Measurements from ENCODE around the gene PFN3.

Gene PFN3

DNA sequence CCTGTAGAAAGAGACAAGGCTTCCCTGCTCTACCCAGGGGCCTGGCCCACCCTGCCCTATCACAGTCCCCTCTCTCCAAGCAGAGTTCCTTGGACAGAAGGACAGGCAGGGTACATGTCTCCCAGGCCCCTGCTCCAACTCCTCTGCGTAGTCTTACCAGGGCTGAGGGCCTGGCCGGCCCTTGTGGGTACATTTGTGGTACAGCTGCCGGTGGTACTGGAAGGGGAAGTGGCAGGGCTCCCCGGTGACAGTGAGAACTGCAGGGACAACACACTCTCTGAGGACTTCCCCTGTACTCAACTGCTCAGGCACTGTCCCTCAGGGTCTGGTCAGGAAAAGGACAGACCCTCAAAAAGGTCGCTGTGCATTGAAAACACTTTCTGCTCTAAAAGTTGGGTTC, 5.3 kb upstream of the PFN3 start:
- TF ChIP-seq, protein P1, sequence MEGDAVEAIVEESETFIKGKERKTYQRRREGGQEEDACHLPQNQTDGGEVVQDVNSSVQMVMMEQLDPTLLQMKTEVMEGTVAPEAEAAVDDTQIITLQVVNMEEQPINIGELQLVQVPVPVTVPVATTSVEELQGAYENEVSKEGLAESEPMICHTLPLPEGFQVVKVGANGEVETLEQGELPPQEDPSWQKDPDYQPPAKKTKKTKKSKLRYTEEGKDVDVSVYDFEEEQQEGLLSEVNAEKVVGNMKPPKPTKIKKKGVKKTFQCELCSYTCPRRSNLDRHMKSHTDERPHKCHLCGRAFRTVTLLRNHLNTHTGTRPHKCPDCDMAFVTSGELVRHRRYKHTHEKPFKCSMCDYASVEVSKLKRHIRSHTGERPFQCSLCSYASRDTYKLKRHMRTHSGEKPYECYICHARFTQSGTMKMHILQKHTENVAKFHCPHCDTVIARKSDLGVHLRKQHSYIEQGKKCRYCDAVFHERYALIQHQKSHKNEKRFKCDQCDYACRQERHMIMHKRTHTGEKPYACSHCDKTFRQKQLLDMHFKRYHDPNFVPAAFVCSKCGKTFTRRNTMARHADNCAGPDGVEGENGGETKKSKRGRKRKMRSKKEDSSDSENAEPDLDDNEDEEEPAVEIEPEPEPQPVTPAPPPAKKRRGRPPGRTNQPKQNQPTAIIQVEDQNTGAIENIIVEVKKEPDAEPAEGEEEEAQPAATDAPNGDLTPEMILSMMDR (IDR thresholded peaks at IDR 0.05; ENCODE audit: unreplicated experiment in 3 of 3): no peak
- peaks cover 11% of the 10 kb centered on the region for H3K4me1 Mint-ChIP-seq
- no peak overlapping the region for H3K4me3 Mint-ChIP-seq
- H3K36me3 Mint-ChIP-seq (ENCODE audit: low read depth): no peaks in the 10 kb centered on the region
- H3K27me3 Mint-ChIP-seq (ENCODE audit: low read depth): peaks cover 68% of the 10 kb centered on the region
- H3K9me3 Mint-ChIP-seq: no peaks in the 10 kb centered on the region
- H3K27ac Mint-ChIP-seq: no peak overlapping the region

DNA sequence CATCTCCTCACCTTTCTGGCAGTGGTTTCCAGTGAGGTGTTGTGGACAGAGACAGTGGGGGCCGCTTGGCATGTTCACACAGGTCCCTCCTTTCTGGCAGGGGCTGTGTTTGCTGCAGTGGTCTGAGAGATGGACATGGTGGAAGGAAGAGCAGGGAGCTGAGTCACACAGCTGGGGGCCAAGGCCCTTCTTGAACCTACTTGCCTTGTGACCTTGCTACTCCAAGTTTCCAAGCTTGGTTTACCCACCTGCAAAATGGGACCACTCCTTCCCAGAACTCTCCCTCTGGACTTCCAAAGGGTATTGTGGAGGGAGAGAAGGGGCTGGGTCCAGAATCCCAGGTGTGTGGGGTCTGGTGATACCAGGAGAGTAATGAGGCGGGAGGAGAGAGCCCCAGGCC, 4.9 kb upstream of the PFN3 start:
- no peaks in the 10 kb centered on the region for H3K36me3 Mint-ChIP-seq (ENCODE audit: low read depth)
- H3K4me1 Mint-ChIP-seq: peaks cover 11% of the 10 kb centered on the region
- H3K9me3 Mint-ChIP-seq: no peaks in the 10 kb centered on the region
- peaks cover 68% of the 10 kb centered on the region for H3K27me3 Mint-ChIP-seq (ENCODE audit: low read depth)
- H3K4me3 Mint-ChIP-seq: peak overlapping the region; percentile 73 to 81 (median 75)
- TF ChIP-seq, protein P1 (IDR thresholded peaks at IDR 0.05; ENCODE audit: unreplicated experiment in 3 of 3): no peak
- H3K27ac Mint-ChIP-seq: no peak overlapping the region

DNA sequence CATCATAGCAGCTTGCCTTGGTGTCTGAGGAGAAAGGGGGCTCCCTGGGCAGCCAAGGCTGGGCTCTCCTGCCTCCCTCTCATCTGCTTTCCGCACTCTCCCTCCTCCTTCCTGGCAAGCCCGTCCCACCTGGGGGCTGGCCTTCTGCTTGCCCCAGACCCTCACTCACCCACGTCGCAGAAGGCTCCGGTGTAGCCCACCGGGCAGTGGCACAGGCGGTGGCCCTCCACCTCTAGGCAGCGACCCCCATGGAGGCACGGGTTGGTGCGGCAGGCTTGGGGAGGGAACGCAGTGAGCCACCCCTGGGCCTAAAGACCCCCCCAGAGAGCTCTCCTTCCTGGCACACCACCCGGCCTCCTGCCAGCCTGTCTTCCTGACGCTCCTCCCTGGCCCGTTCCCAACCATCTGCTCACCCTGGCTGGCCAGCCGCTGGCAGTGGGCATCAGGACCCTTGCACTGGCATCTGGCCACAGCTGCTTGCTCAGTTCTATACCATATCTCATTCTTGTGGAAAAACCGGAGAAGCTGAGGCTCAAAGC, 4.2 kb upstream of the PFN3 start:
- H3K4me1 Mint-ChIP-seq: peaks cover 11% of the 10 kb centered on the region
- peak overlapping the region; percentile 73 to 81 (median 75) for H3K4me3 Mint-ChIP-seq
- TF ChIP-seq, protein P1 (IDR thresholded peaks at IDR 0.05; ENCODE audit: unreplicated experiment in 3 of 3): no peak
- no peaks in the 10 kb centered on the region for H3K9me3 Mint-ChIP-seq
- H3K36me3 Mint-ChIP-seq (ENCODE audit: low read depth): no peaks in the 10 kb centered on the region
- H3K27me3 Mint-ChIP-seq (ENCODE audit: low read depth): peaks cover 68% of the 10 kb centered on the region
- no peak overlapping the region for H3K27ac Mint-ChIP-seq

DNA sequence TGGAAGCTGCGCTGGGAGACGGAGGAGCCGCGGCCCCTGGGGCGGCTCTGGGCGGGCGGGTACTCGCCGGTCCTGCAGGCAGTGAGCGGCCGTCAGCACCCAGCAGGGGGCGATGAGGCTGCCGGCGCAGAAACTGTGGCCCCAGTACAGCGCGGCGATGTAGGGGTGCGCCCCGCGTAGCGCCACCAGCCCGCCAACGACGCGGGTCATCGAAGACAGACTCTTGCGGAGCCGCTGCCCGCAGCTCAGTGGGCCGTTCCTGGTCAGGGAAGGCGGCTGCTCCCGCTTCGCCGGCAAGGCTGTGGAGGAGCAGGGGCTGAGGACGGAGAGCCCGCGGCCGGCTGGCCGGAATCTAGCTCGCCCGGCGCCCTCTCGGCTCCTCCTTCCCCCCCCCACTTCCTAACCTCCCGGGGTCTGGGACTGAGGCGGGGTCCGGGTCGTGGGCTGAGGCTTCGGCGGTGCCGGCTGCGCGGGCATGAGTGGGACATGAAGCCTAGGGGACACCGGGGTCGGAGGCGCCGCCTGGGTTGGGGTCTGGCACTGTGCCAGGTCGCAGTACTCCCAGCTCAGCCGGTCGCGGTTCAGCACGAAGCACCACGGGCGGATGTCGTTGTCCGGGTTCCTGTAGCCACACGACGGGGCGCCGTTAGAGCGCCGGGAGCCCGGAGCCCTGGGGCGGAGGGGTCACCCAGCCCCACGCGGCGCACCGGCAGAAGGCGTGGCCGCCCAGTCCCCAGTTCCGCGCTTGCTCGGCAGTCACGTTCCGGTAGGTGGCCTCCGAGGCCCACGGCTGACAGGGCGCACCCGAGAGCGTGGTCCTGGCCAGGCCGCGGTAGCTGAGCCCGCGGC, 3.6 kb upstream of the PFN3 start:
- TF ChIP-seq, protein P1 (IDR thresholded peaks at IDR 0.05; ENCODE audit: unreplicated experiment in 3 of 3): peak; percentile 53 to 66 (median 58)
- Mint-ChIP-seq H3K36me3 (ENCODE audit: low read depth) (no peaks in the 10 kb centered on the region), H3K4me1 (peaks cover 11% of the 10 kb centered on the region), H3K4me3 (peak overlapping the region; percentile 85 to 87 (median 86)), H3K27ac (no peak overlapping the region), H3K27me3 (ENCODE audit: low read depth) (peaks cover 62% of the 10 kb centered on the region), H3K9me3 (no peaks in the 10 kb centered on the region)

DNA sequence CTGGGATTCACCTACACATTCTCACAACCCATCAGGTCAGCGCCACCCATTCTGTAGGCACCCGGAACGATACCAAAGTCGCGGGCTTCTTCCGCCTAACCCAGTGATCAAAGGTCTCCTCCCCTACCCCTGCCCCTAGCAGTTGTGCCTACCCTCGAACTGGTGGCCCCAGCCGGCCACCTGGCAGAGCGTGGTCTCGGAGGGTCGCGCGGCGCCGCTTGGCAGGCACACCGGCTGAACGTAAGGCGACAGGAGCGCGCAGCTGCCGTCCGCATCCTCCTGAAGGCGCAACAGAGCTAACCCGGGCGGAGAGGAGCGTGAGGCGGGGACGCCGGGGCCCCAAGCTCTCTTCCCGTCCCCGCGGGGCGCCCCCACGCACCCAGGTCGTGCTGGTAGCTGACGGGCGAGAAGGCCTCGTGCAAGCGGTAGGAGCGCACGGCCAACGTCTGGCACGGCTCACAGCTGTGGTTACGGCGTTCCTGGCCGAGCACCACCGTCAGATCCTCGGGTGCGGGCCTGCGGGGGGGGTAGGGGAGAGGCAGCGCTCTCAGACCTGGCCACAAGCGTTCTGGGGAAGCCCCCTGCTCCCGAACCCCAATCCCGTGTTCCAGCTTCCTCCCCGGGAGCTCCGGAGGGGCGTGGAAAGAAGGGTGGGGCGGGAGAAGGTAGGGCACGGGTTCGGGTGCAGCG, 2.8 kb upstream of the PFN3 start:
- Mint-ChIP-seq H3K27me3 (ENCODE audit: low read depth) (peaks cover 64% of the 10 kb centered on the region), H3K4me1 (peaks cover 11% of the 10 kb centered on the region), H3K27ac (peak overlapping the region in 2 of 3 experiments; percentile 69 to 72), H3K9me3 (no peaks in the 10 kb centered on the region), H3K36me3 (ENCODE audit: low read depth) (no peaks in the 10 kb centered on the region), H3K4me3 (peak overlapping the region; percentile 85 to 87 (median 86))
- TF ChIP-seq, protein P1 (IDR thresholded peaks at IDR 0.05; ENCODE audit: unreplicated experiment in 3 of 3): no peak

All from nephron (organoid).